Ascending aorta (tissue), 2 donors: ENCODE measurements around the gene EDC3. TPM values are rescaled to one million over a fixed set of nuclear protein-coding genes. Genes with fewer than 3 reads are reported as not detected.
A peak's percentile ranks its signal among the peaks of the same experiment; 100 is the strongest.

Experiments used
- DNase-seq, 2 donors: peaks; one replicate each; pipeline ENCODE4 v3.0.0-alpha.2; 2019; ENCODE audit warnings: low spot score in 2 of 2
- H3K27ac ChIP-seq, 2 donors: fragments of 200-600 bp; sonication (generic); one replicate each; pipeline ENCODE4 v1.5.1; 2016 to 2017; ENCODE audit warnings: mild to moderate bottlenecking in 1 of 2
- H3K27me3 ChIP-seq: fragments of 200-600 bp; sonication (generic); one replicate; pipeline ENCODE4 v1.5.1; 2017
- H3K36me3 ChIP-seq, 2 donors: fragments of 200-600 bp; sonication (generic); one replicate each; pipeline ENCODE4 v1.5.1; 2016
- H3K4me1 ChIP-seq, 2 donors: fragments of 200-600 bp; sonication (generic); one replicate each; pipeline ENCODE4 v1.5.1; 2016 to 2017; ENCODE audit warnings: mild to moderate bottlenecking in 1 of 2
- H3K4me3 ChIP-seq, 2 donors: fragments of 200-600 bp; sonication (generic); one replicate each; pipeline ENCODE4 v1.5.1; 2016 to 2017; ENCODE audit warnings: mild to moderate bottlenecking in 1 of 2
- H3K9me3 ChIP-seq, 2 donors: fragments of 200-600 bp; sonication (generic); one replicate each; pipeline ENCODE4 v1.5.1; 2016
- CTCF ChIP-seq, 3 experiments: fragments of 200-600 bp in 2 of 3; fragments of 450-650 bp in 1 of 3; sonication (generic) in 2 of 3; IDR thresholded peaks; one replicate each; pipeline ENCODE4 v1.5.1; 2016 to 2019; ENCODE audit warnings: antibody characterized with exemption in 3 of 3, mild to moderate bottlenecking in 1 of 3, moderate library complexity in 1 of 3
- intact Hi-C: fragments of 100-400 bp; cut with DNase I; formaldehyde crosslinking; loops from one replicate; pipeline ENCODE4 v1.15.1; 2023
- total RNA-seq: library from RNA; depleted of rRNA; stranded (reverse); fragments of >200 nt; gene quantifications from one replicate; pipeline ENCODE4 v1.1.0, GENCODE V29; 2016

The EDC3 gene
- total RNA-seq, 1 donor from 2014 or later = 8.8 TPM

- H3K27me3 ChIP-seq = no peaks in the 10 kb centered on the region
- peaks cover 23% of the 10 kb centered on the region in 2 donors for H3K4me1 ChIP-seq
- no peak for DNase-seq
- H3K9me3 ChIP-seq = no peaks in the 10 kb centered on the region
- no peak overlapping the region for H3K4me3 ChIP-seq
- intact Hi-C loops = loop anchor here (5.0 to 10.0 kb wide), 2 partner anchors 78 to 336 kb away; partner anchors contain the start of genes EDC3 and RPP25
- TF ChIP-seq CTCF (IDR thresholded peaks at IDR 0.05) = no peak
- peaks cover 49% of the 10 kb centered on the region in 2 donors for H3K36me3 ChIP-seq
- H3K27ac ChIP-seq = no peak overlapping the region
Observed at GRCh38 chr15:74618841-74619596, 76.8 kb downstream of the EDC3 start.

GRCh38 chr15:74616996-74617395 is 78.8 kb downstream of the EDC3 start:
- Histone ChIP-seq H3K9me3 (no peaks in the 10 kb centered on the region), H3K4me3 (peak overlapping the region; percentile 76 to 86), H3K27me3 (no peaks in the 10 kb centered on the region), H3K4me1 (peaks cover 23 to 25% of the 10 kb centered on the region in 2 donors), H3K36me3 (peaks cover 29% of the 10 kb centered on the region in 2 donors), H3K27ac (peak overlapping the region; percentile 98 to 99)
- intact Hi-C loops = loop anchor here (5.0 to 10.0 kb wide), 2 partner anchors 80 to 338 kb away; partner anchors contain the start of genes EDC3 and RPP25
- DNase-seq = no peak
- TF ChIP-seq CTCF (IDR thresholded peaks at IDR 0.05) = no peak

GRCh38 chr15:74616366-74616939 is 79.4 kb downstream of the EDC3 start:
- no peaks in the 10 kb centered on the region for H3K27me3 ChIP-seq
- peak; percentile 55 to 87 for DNase-seq
- no peaks in the 10 kb centered on the region for H3K9me3 ChIP-seq
- H3K36me3 ChIP-seq = peaks cover 23% of the 10 kb centered on the region in 2 donors
- intact Hi-C loops = loop anchor here (5.0 to 10.0 kb wide), 2 partner anchors 81 to 338 kb away; partner anchors contain the start of genes EDC3 and RPP25
- H3K4me3 ChIP-seq = peak overlapping the region; percentile 76 to 86
- peaks cover 23 to 25% of the 10 kb centered on the region in 2 donors for H3K4me1 ChIP-seq
- TF ChIP-seq CTCF (IDR thresholded peaks at IDR 0.05) = no peak
- H3K27ac ChIP-seq = peak overlapping the region; percentile 98 to 99

GRCh38 chr15:74615508-74616365 is 80.1 kb downstream of the EDC3 start, which contains the start of gene CLK3:
CLK3 (plus strand) TSS chr15:74615836; CDS start chr15:74619197, 3,361 bp downstream.
- H3K27ac ChIP-seq = peak within 1 kb of the TSS; percentile 98 to 99
- intact Hi-C loops = loop anchor here (1.0 to 10.0 kb wide), 6 partner anchors 27 to 619 kb away; partner anchors contain the start of genes EDC3, RPP25 and UBL7
- TF ChIP-seq CTCF (IDR thresholded peaks at IDR 0.05) = no peak
- H3K4me3 ChIP-seq = peak within 1 kb of the TSS; percentile 76 to 86
- peaks cover 19 to 22% of the 10 kb centered on the region in 2 donors for H3K4me1 ChIP-seq
- H3K36me3 ChIP-seq = peaks cover 16% of the 10 kb centered on the region in 2 donors
- peak; percentile 76 to 98 for DNase-seq
- H3K27me3 ChIP-seq = no peaks in the 10 kb centered on the region
- no peaks in the 10 kb centered on the region for H3K9me3 ChIP-seq
